K562 (cell line): Measurements from ENCODE around the gene PLEKHA8.

Experiments
- BRD4 ChIP-seq: fragments of 200-600 bp; sonication (generic); IDR thresholded peaks from 2 replicates; pipeline ENCODE4 v1.6.1; 2017; ENCODE audit warnings: inconsistent platforms
- KDM4B ChIP-seq, 2 experiments: fragments of 450-650 bp in 1 of 2; sonication (generic) in 1 of 2; IDR thresholded peaks; 2 replicates each; pipeline ENCODE4 v1.6.1; 2016 to 2017; ENCODE audit warnings: borderline replicate concordance in 2 of 2, antibody characterized with exemption in 1 of 2, low read depth in 1 of 2, mild to moderate bottlenecking in 1 of 2
- PREB ChIP-seq: sonication (generic); formaldehyde crosslinking; IDR thresholded peaks from 2 replicates; pipeline ENCODE4 v1.8.1; 2023; ENCODE audit warnings: mild to moderate bottlenecking, missing genetic modification reagents
- TARDBP ChIP-seq: fragments of 450-650 bp; IDR thresholded peaks from 2 replicates; pipeline ENCODE4 v1.6.1; 2016
- ZNF146 ChIP-seq: IDR thresholded peaks from one replicate; pipeline ENCODE4 v1.6.1; 2018; ENCODE audit warnings: missing compliant biosample characterization; ENCODE audit not compliant: unreplicated experiment

- TF ChIP-seq KDM4B (IDR thresholded peaks at IDR 0.05; ENCODE audit: borderline replicate concordance in 2 of 2, low read depth in 1 of 2) (no peak), TARDBP (no peak), BRD4 (no peak), ZNF146 (CRISPR knock-in tag) (no peak), PREB (CRISPR knock-in tag) (no peak)
Measured at GRCh38 chr7:30066687-30067086, 38.5 kb downstream of the PLEKHA8 start.
